Brain microvascular endothelial cell (primary cell): ENCODE data around the gene STAG2.

ENCODE experiments used
- DNase-seq: peaks from one replicate; pipeline ENCODE4 v3.0.0-alpha.2; 2020
- H3K27ac ChIP-seq: fragments of 250-450 bp; sonication (Bioruptor Pico); 2 replicates; pipeline ENCODE4 v1.5.1; 2020; ENCODE audit warnings: mild to moderate bottlenecking, moderate library complexity
- H3K27me3 ChIP-seq: fragments of 250-450 bp; sonication (Bioruptor Pico); replicated peaks from 2 replicates; pipeline ENCODE4 v1.5.1; 2020; ENCODE audit warnings: mild to moderate bottlenecking
- H3K36me3 ChIP-seq: fragments of 250-450 bp; sonication (Bioruptor Pico); replicated peaks from 2 replicates; pipeline ENCODE4 v1.5.1; 2020; ENCODE audit warnings: mild to moderate bottlenecking
- H3K4me3 ChIP-seq: 2 replicates; pipeline ENCODE4 v1.5.1; 2011; ENCODE audit warnings: low read depth, mild to moderate bottlenecking, control low read depth, low read length, moderate library complexity
- CTCF ChIP-seq: IDR thresholded peaks from 2 replicates; pipeline ENCODE4 v1.5.1; 2011; ENCODE audit warnings: low read depth, mild to moderate bottlenecking, moderate library complexity, low read length, control low read depth, inconsistent platforms; ENCODE audit errors: missing control alignments
- in situ Hi-C: cut with HindIII; loops from 2 replicates; pipeline ENCODE4 v1.10.0; 2017; ENCODE audit warnings: low sequenced_read_pairs, low pct_ligation_motif_present

Gene STAG2

GRCh38 chrX:123976706-123977316, 15.3 kb downstream of the STAG2 start:
- H3K4me3 ChIP-seq, result no peak overlapping the region
- no peak for DNase-seq
- no peaks in the 10 kb centered on the region for H3K27me3 ChIP-seq
- no peaks in the 10 kb centered on the region for H3K36me3 ChIP-seq
- in situ Hi-C loops, result no loop called here
- H3K27ac ChIP-seq, result no peak overlapping the region
- TF ChIP-seq CTCF, result peak; percentile 2

- no peaks in the 10 kb centered on the region for H3K27me3 ChIP-seq
- no peak overlapping the region for H3K27ac ChIP-seq
- H3K4me3 ChIP-seq, result no peak overlapping the region
- in situ Hi-C loops, result no loop called here
- no peaks in the 10 kb centered on the region for H3K36me3 ChIP-seq
- DNase-seq, result no peak
- TF ChIP-seq CTCF, result no peak
These were observed 21.7 kb downstream of the STAG2 start for GRCh38 chrX:123983240-123983639.

GRCh38 chrX:123986377-123986776, 24.9 kb downstream of the STAG2 start:
- in situ Hi-C loops, result no loop called here

DNA sequence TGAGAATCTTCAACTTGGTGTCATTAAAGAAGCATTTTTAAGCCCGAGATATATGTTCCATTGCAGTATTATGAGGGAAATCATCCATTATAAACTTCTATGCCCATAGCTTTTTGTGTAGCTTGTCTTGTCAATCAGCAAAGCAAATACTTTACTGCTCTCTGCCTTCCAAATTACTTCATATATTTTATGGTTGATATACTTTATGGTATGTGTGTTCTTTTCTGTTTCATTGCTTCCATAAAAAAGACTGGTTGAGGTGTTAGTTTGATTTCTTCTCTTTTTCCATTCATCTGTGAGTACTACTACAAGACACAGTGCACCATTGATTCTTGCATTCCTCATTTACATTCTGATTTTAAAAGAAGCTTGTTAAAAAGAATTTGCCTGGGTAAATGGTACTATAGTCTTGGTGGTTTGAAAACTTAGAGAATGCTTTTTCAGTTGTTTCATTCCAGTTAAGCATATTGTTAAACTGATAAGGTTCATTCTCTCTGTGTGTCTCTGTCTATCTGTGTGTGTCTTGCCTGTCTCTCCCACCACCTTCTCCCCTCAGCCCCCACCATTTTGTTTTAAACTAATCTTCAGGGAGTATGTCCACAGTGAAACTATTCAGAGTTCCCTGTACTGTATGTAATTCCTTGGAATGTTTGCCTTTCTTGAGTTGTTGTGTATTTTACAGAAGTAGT, 27.1 kb downstream of the STAG2 start:
- Histone ChIP-seq H3K27me3 (no peaks in the 10 kb centered on the region), H3K36me3 (no peaks in the 10 kb centered on the region), H3K4me3 (no peak overlapping the region), H3K27ac (no peak overlapping the region)
- no peak for DNase-seq
- in situ Hi-C loops, result no loop called here
- TF ChIP-seq CTCF, result no peak

More at GRCh38 chrX:123986377-123986776, 24.9 kb downstream of the STAG2 start:
- H3K27ac ChIP-seq, result no peak overlapping the region
- TF ChIP-seq CTCF, result no peak
- no peak overlapping the region for H3K4me3 ChIP-seq
- DNase-seq, result no peak
- no peaks in the 10 kb centered on the region for H3K36me3 ChIP-seq
- no peaks in the 10 kb centered on the region for H3K27me3 ChIP-seq

DNA sequence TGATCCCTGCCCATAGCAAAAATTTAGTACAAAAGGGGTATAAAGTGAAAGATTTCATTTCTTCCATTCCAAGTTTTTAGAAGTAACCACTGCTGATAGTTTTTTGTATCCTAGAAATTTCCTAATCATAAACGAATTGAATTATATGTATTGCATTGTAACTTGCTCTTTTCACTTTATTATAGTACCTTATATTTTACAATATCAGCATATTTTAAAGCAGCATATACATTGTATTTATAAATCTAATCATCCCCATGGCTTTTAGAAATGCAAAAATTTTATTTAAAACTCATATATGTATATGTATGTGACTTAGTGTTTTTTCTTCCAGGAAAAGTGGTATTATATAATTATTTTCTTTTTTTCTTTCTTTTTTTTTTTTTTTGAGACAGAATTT, 27.7 kb downstream of the STAG2 start:
- in situ Hi-C loops, result no loop called here
- H3K27ac ChIP-seq, result no peak overlapping the region

More for the DNA sequence above, 27.7 kb downstream of the STAG2 start:
- Histone ChIP-seq H3K4me3 (no peak overlapping the region), H3K27me3 (no peaks in the 10 kb centered on the region), H3K36me3 (no peaks in the 10 kb centered on the region)
- DNase-seq, result no peak
- no peak for TF ChIP-seq CTCF
